ENCODE data around the gene IL10.

IL10 gene
- 16.0 to 315 (median 31.3) reads per million in 17 experiments for total RNA-seq

- peak; percentile 74 to 86 (median 85) for DNase-seq
These were observed at the start of gene IL10 for GRCh38 chr1:206772243-206772937. Gene IL10 (minus strand): TSS chr1:206772494. CDS start chr1:206772435, 59 bp downstream.

- DNase-seq: no peak
These were observed 49.2 kb upstream of the IL10 start for GRCh38 chr1:206821493-206821892.

GRCh38 chr1:206816390-206817287, 44.3 kb upstream of the IL10 start:
- no peak for DNase-seq

- DNase-seq: peak in 3 of 4 experiments; percentile 33 to 73 (median 60)
These were observed 42.5 kb upstream of the IL10 start for GRCh38 chr1:206814716-206815341.

GRCh38 chr1:206812471-206812870, 40.2 kb upstream of the IL10 start:
- DNase-seq: peak in 3 of 4 experiments; percentile 32 to 58 (median 37)

- DNase-seq: peak; percentile 46 to 76 (median 68)
These were observed 37.3 kb upstream of the IL10 start for GRCh38 chr1:206809504-206810084.

GRCh38 chr1:206808615-206809014, 36.3 kb upstream of the IL10 start:
- DNase-seq: peak; percentile 62 to 83 (median 76)

GRCh38 chr1:206805357-206805756, 33.1 kb upstream of the IL10 start:
- DNase-seq: no peak

GRCh38 chr1:206804156-206804737, 32.0 kb upstream of the IL10 start:
- no peak for DNase-seq

- no peak for DNase-seq
These were observed 31.0 kb upstream of the IL10 start for GRCh38 chr1:206803221-206803730.

GRCh38 chr1:206802401-206802800, 30.1 kb upstream of the IL10 start:
- DNase-seq: peak in 3 of 4 experiments; percentile 21 to 65 (median 61)

- DNase-seq: no peak
These were observed 29.2 kb upstream of the IL10 start for GRCh38 chr1:206801467-206801866.

- DNase-seq: no peak
These were observed 28.6 kb upstream of the IL10 start for GRCh38 chr1:206800891-206801290.

- DNase-seq: no peak
These were observed 28.1 kb upstream of the IL10 start for GRCh38 chr1:206800411-206800810.

- no peak for DNase-seq
These were observed 27.0 kb upstream of the IL10 start for GRCh38 chr1:206799311-206799710.

- no peak for DNase-seq
These were observed 26.2 kb upstream of the IL10 start for GRCh38 chr1:206798384-206798996.

GRCh38 chr1:206797534-206798383, 25.5 kb upstream of the IL10 start:
- peak in 3 of 4 experiments; percentile 24 to 49 (median 41) for DNase-seq

- peak; percentile 67 to 83 (median 72) for DNase-seq
These were observed 24.7 kb upstream of the IL10 start for GRCh38 chr1:206796981-206797402.

- no peak for DNase-seq
These were observed 23.8 kb upstream of the IL10 start for GRCh38 chr1:206796116-206796515.

GRCh38 chr1:206794294-206794908, 22.1 kb upstream of the IL10 start:
- no peak for DNase-seq
